Neuronal stem cell (in vitro differentiated cells): ENCODE results near the gene PLEKHA3.

ENCODE experiments used
- DNase-seq: peaks from one replicate; pipeline ENCODE4 v3.0.0-alpha.2; 2013; ENCODE audit warnings: low spot score
- H2AFZ ChIP-seq: one replicate; pipeline ENCODE4 v1.6.1; 2013; ENCODE audit warnings: mild to moderate bottlenecking, low read length, inconsistent platforms
- H2AK5ac ChIP-seq: 2 replicates; pipeline ENCODE4 v1.6.1; 2013; ENCODE audit warnings: low read depth, mild to moderate bottlenecking, inconsistent platforms, low read length, moderate library complexity, mixed read lengths
- H2BK120ac ChIP-seq: 2 replicates; pipeline ENCODE4 v1.6.1; 2013; ENCODE audit warnings: low read depth, mild to moderate bottlenecking, inconsistent platforms, low read length, moderate library complexity, mixed read lengths
- H2BK12ac ChIP-seq: one replicate; pipeline ENCODE4 v1.6.1; 2013; ENCODE audit warnings: low read length, inconsistent platforms
- H2BK15ac ChIP-seq: 2 replicates; pipeline ENCODE4 v1.6.1; 2013; ENCODE audit warnings: mild to moderate bottlenecking, low read length, inconsistent platforms, mixed read lengths
- H2BK5ac ChIP-seq: one replicate; pipeline ENCODE4 v1.6.1; 2013; ENCODE audit warnings: inconsistent platforms, mild to moderate bottlenecking, low read length, moderate library complexity
- H3K14ac ChIP-seq: one replicate; pipeline ENCODE4 v1.6.1; 2013; ENCODE audit warnings: low read length, inconsistent platforms
- H3K18ac ChIP-seq: 2 replicates; pipeline ENCODE4 v1.6.1; 2013; ENCODE audit warnings: low read length, inconsistent platforms
- H3K23ac ChIP-seq: 2 replicates; pipeline ENCODE4 v1.6.1; 2013; ENCODE audit warnings: low read depth, mild to moderate bottlenecking, mixed read lengths, low read length, inconsistent platforms; ENCODE audit not compliant: poor library complexity
- H3K27ac ChIP-seq: replicated peaks from 3 replicates; pipeline ENCODE4 v1.5.1; 2013; ENCODE audit warnings: low read length, inconsistent platforms
- H3K27me3 ChIP-seq, 3 experiments: 2 replicates each; pipeline ENCODE4 v1.6.1; 2013; ENCODE audit warnings: low read length in 3 of 3, mild to moderate bottlenecking in 2 of 3, inconsistent platforms in 1 of 3, low read depth in 1 of 3, mixed read lengths in 1 of 3, moderate library complexity in 1 of 3; ENCODE audit not compliant: control insufficient read depth in 3 of 3, insufficient read depth in 3 of 3
- H3K36me3 ChIP-seq, 2 donors: replicated peaks in 1 of 2; 2 replicates each; pipeline ENCODE4 v1.6.1; 2013; ENCODE audit warnings: low read length in 2 of 2; ENCODE audit not compliant: control insufficient read depth in 2 of 2, insufficient read depth in 2 of 2
- H3K4ac ChIP-seq: 2 replicates; pipeline ENCODE4 v1.6.1; 2013; ENCODE audit warnings: inconsistent platforms, mild to moderate bottlenecking, low read length, moderate library complexity
- H3K4me1 ChIP-seq, 2 donors: 1 replicate in 1 of 2; 2 replicates in 1 of 2; pipeline ENCODE4 v1.6.1; 2013; ENCODE audit warnings: low read length in 2 of 2, low read depth in 1 of 2; ENCODE audit not compliant: control insufficient read depth in 2 of 2, insufficient read depth in 1 of 2
- H3K4me2 ChIP-seq: one replicate; pipeline ENCODE4 v1.6.1; 2013; ENCODE audit warnings: mild to moderate bottlenecking, low read length, inconsistent platforms; ENCODE audit not compliant: insufficient read depth, poor library complexity, severe bottlenecking
- H3K4me3 ChIP-seq, 2 donors: 2 replicates each; pipeline ENCODE4 v1.5.1; 2013; ENCODE audit warnings: low read length in 2 of 2, mild to moderate bottlenecking in 2 of 2, inconsistent platforms in 1 of 2, moderate library complexity in 1 of 2
- H3K79me1 ChIP-seq: one replicate; pipeline ENCODE4 v1.6.1; 2013; ENCODE audit warnings: low read depth, mild to moderate bottlenecking, inconsistent platforms, low read length, moderate library complexity
- H3K9ac ChIP-seq: one replicate; pipeline ENCODE4 v1.6.1; 2013; ENCODE audit warnings: mild to moderate bottlenecking, low read depth, low read length, inconsistent platforms; ENCODE audit not compliant: poor library complexity
- H3K9me3 ChIP-seq, 2 donors: replicated peaks in 1 of 2; 2 replicates each; pipeline versions ENCODE3 to v1.6.1; 2013; ENCODE audit warnings: low read length in 2 of 2, mild to moderate bottlenecking in 2 of 2, inconsistent platforms in 1 of 2, low read depth in 1 of 2, mixed read lengths in 1 of 2, moderate library complexity in 1 of 2; ENCODE audit not compliant: control insufficient read depth in 2 of 2, insufficient read depth in 1 of 2
- H4K8ac ChIP-seq: one replicate; pipeline ENCODE4 v1.6.1; 2013; ENCODE audit warnings: low read depth, mild to moderate bottlenecking, inconsistent platforms, low read length, moderate library complexity
- H4K91ac ChIP-seq: one replicate; pipeline ENCODE4 v1.6.1; 2013; ENCODE audit warnings: low read length, low read depth, mild to moderate bottlenecking, inconsistent platforms; ENCODE audit not compliant: poor library complexity
- WGBS, 2 donors: extraction: QIAGEN DNeasy Blood & Tissue Kit; methylation state at CpG; one replicate each; pipeline ENCODE4 v1.1.7; 2013; ENCODE audit warnings: missing lambda C conversion rate in 2 of 2, mixed read lengths in 1 of 2; ENCODE audit not compliant: insufficient read length in 2 of 2, insufficient replicate concordance in 1 of 2; ENCODE audit errors: extremely low coverage in 2 of 2; 5-methylcytosine and 5-hydroxymethylcytosine counted together

PLEKHA3 gene

GRCh38 chr2:178452870-178453269 is 27.4 kb upstream of the PLEKHA3 start:
- Histone ChIP-seq H3K9me3 (no peaks in the 10 kb centered on the region), H3K79me1 (peaks cover 8% of the 10 kb centered on the region), H4K8ac (no peak overlapping the region), H3K18ac (no peak overlapping the region), H3K4ac (no peak overlapping the region), H3K4me3 (no peak overlapping the region), H2BK5ac (no peak overlapping the region), H2BK12ac (no peak overlapping the region), H2AK5ac (no peak overlapping the region), H3K27ac (no peak overlapping the region), H3K4me1 (peaks cover 6 to 23% of the 10 kb centered on the region in 2 donors), H3K9ac (no peak overlapping the region), H2BK120ac (no peak overlapping the region), H2BK15ac (no peak overlapping the region), H3K23ac (no peak overlapping the region), H3K14ac (no peak overlapping the region), H3K27me3 (no peaks in the 10 kb centered on the region), H4K91ac (no peak overlapping the region), H2AFZ (no peak overlapping the region), H3K36me3 (peaks cover 10 to 24% of the 10 kb centered on the region in 2 donors), H3K4me2 (no peak overlapping the region)
- no peak for DNase-seq
- no CpG with 5 or more reads among the region's 5 CpGs for WGBS, 2 donors

GRCh38 chr2:178455947-178456346 is 24.3 kb upstream of the PLEKHA3 start:
- H3K4me3 ChIP-seq: no peak overlapping the region
- H3K18ac ChIP-seq: no peak overlapping the region
- no peak overlapping the region for H4K8ac ChIP-seq
- H3K4me2 ChIP-seq: no peak overlapping the region
- no peaks in the 10 kb centered on the region for H3K36me3 ChIP-seq
- no peak overlapping the region for H4K91ac ChIP-seq
- H2BK120ac ChIP-seq: no peak overlapping the region
- H3K23ac ChIP-seq: no peak overlapping the region
- no peak overlapping the region for H3K14ac ChIP-seq
- H3K9me3 ChIP-seq: no peaks in the 10 kb centered on the region
- H3K4me1 ChIP-seq: peaks cover 3 to 5% of the 10 kb centered on the region in 2 donors
- H2AK5ac ChIP-seq: no peak overlapping the region
- no peak overlapping the region for H3K9ac ChIP-seq
- no peak for DNase-seq
- no peak overlapping the region for H2BK12ac ChIP-seq
- no peaks in the 10 kb centered on the region for H3K79me1 ChIP-seq
- no peak overlapping the region for H2BK15ac ChIP-seq
- no peak overlapping the region for H3K27ac ChIP-seq
- H3K27me3 ChIP-seq: no peaks in the 10 kb centered on the region
- H2BK5ac ChIP-seq: no peak overlapping the region
- no CpG with 5 or more reads among the region's 5 CpGs for WGBS, 2 donors
- no peak overlapping the region for H2AFZ ChIP-seq
- H3K4ac ChIP-seq: no peak overlapping the region

GRCh38 chr2:178457390-178457886 is 22.8 kb upstream of the PLEKHA3 start:
- no peaks in the 10 kb centered on the region for H3K36me3 ChIP-seq
- no peak overlapping the region for H3K27ac ChIP-seq
- no peak overlapping the region for H2BK120ac ChIP-seq
- H3K27me3 ChIP-seq: no peaks in the 10 kb centered on the region
- H3K9ac ChIP-seq: no peak overlapping the region
- WGBS, 2 donors: no CpG with 5 or more reads among the region's 11 CpGs
- no peak overlapping the region for H4K91ac ChIP-seq
- no peak overlapping the region for H2AFZ ChIP-seq
- no peaks in the 10 kb centered on the region for H3K4me1 ChIP-seq
- H4K8ac ChIP-seq: no peak overlapping the region
- H3K79me1 ChIP-seq: no peaks in the 10 kb centered on the region
- H3K23ac ChIP-seq: no peak overlapping the region
- no peak overlapping the region for H3K4me2 ChIP-seq
- no peak overlapping the region for H2BK12ac ChIP-seq
- no peak overlapping the region for H3K4ac ChIP-seq
- DNase-seq: no peak
- H2BK5ac ChIP-seq: no peak overlapping the region
- H3K9me3 ChIP-seq: no peaks in the 10 kb centered on the region
- no peak overlapping the region for H3K4me3 ChIP-seq
- H2BK15ac ChIP-seq: no peak overlapping the region
- no peak overlapping the region for H3K14ac ChIP-seq
- no peak overlapping the region for H3K18ac ChIP-seq
- H2AK5ac ChIP-seq: no peak overlapping the region

- Histone ChIP-seq H3K18ac (no peak overlapping the region), H3K4me1 (no peaks in the 10 kb centered on the region), H3K27ac (no peak overlapping the region), H3K9me3 (no peaks in the 10 kb centered on the region), H4K8ac (no peak overlapping the region), H2BK5ac (no peak overlapping the region), H3K36me3 (peaks cover 3 to 65% of the 10 kb centered on the region in 2 donors), H2AK5ac (no peak overlapping the region), H2BK120ac (no peak overlapping the region), H4K91ac (no peak overlapping the region), H2AFZ (no peak overlapping the region), H3K4ac (no peak overlapping the region), H3K4me3 (no peak overlapping the region), H2BK15ac (no peak overlapping the region), H2BK12ac (no peak overlapping the region), H3K23ac (no peak overlapping the region), H3K27me3 (no peaks in the 10 kb centered on the region), H3K9ac (no peak overlapping the region), H3K14ac (no peak overlapping the region), H3K79me1 (no peaks in the 10 kb centered on the region), H3K4me2 (no peak overlapping the region)
- WGBS, 2 donors: no CpG with 5 or more reads among the region's 7 CpGs
- no peak for DNase-seq
These were observed 10.9 kb upstream of the PLEKHA3 start for GRCh38 chr2:178469219-178469849.
